HEK293 (cell line): ENCODE data around the gene WDR7.

Source experiments
- CTCF ChIA-PET: fragments of 350-600 bp; formaldehyde crosslinking; extraction: SDS; loops from one replicate; lab custom pipeline; 2021; ENCODE audit warnings: antibody characterized with exemption; lab: Yijun Ruan, JAX
- POLR2A ChIA-PET: fragments of 300-600 bp; formaldehyde crosslinking; extraction: SDS; loops from one replicate; lab custom pipeline; 2020; ENCODE audit warnings: antibody characterized with exemption, inconsistent platforms; lab: Yijun Ruan, JAX
- H3K27ac ChIP-seq: fragments of 200-500 bp; sonication (Bioruptor generic); 2 replicates; pipeline ENCODE4 v1.5.1; 2014; ENCODE audit warnings: low read depth, low read length, control low read depth, inconsistent platforms; ENCODE audit errors: extremely low read depth
- H3K36me3 ChIP-seq, 2 experiments: fragments of 200-500 bp in 1 of 2; sonication (Bioruptor generic) in 1 of 2; 1 replicate in 1 of 2; 2 replicates in 1 of 2; pipeline ENCODE4 v1.5.1; 2014 to 2017; ENCODE audit warnings: inconsistent platforms in 2 of 2, low read length in 2 of 2; ENCODE audit not compliant: control insufficient read depth in 2 of 2, insufficient read depth in 1 of 2
- H3K4me1 ChIP-seq: fragments of 200-500 bp; sonication (Bioruptor generic); 2 replicates; pipeline ENCODE4 v1.5.1; 2014; ENCODE audit warnings: mild to moderate bottlenecking, low read length, inconsistent platforms; ENCODE audit not compliant: control insufficient read depth, insufficient read depth
- H3K4me3 ChIP-seq: 2 replicates; pipeline ENCODE4 v1.5.1; 2011; ENCODE audit warnings: low read depth, mild to moderate bottlenecking, control low read depth, low read length, moderate library complexity
- H3K9me3 ChIP-seq: fragments of 200-500 bp; sonication (Bioruptor generic); 2 replicates; pipeline ENCODE4 v1.5.1; 2014; ENCODE audit warnings: low read depth, low read length, inconsistent platforms; ENCODE audit not compliant: control insufficient read depth, insufficient read depth
- PRDM1 ChIP-seq: fragments of 450-650 bp; formaldehyde crosslinking; IDR thresholded peaks from 2 replicates; pipeline ENCODE4; 2016; ENCODE audit warnings: missing biosample characterization, missing genetic modification characterization
- REPIN1 ChIP-seq: fragments of 450-650 bp; formaldehyde crosslinking; IDR thresholded peaks from 2 replicates; pipeline ENCODE4 v1.5.1; 2017; ENCODE audit warnings: missing biosample characterization, missing genetic modification characterization, low read depth
- SP3 ChIP-seq: fragments of 450-650 bp; formaldehyde crosslinking; IDR thresholded peaks from 2 replicates; pipeline ENCODE4 v1.5.1; 2016; ENCODE audit warnings: missing biosample characterization, missing genetic modification characterization
- ZBTB17 ChIP-seq: fragments of 450-650 bp; formaldehyde crosslinking; IDR thresholded peaks from 2 replicates; pipeline ENCODE4 v1.5.1; 2016; ENCODE audit warnings: missing biosample characterization, missing genetic modification characterization
- ZFP69B ChIP-seq: fragments of 450-650 bp; formaldehyde crosslinking; IDR thresholded peaks from 2 replicates; pipeline ENCODE4 v1.5.1; 2016; ENCODE audit warnings: missing biosample characterization, missing genetic modification characterization
- ZNF2 ChIP-seq: fragments of 450-650 bp; formaldehyde crosslinking; IDR thresholded peaks from 2 replicates; pipeline ENCODE4 v1.5.1; 2016; ENCODE audit warnings: missing biosample characterization, missing genetic modification characterization
- ZNF366 ChIP-seq: fragments of 450-650 bp; formaldehyde crosslinking; conservative IDR thresholded peaks from 2 replicates; pipeline ENCODE4 v1.5.1; 2016; ENCODE audit warnings: missing biosample characterization, missing genetic modification characterization
- ZNF394 ChIP-seq: fragments of 450-650 bp; formaldehyde crosslinking; IDR thresholded peaks from 2 replicates; pipeline ENCODE4 v1.5.1; 2016; ENCODE audit warnings: missing biosample characterization, missing genetic modification characterization, mild to moderate bottlenecking, moderate library complexity, borderline replicate concordance
- ZNF423 ChIP-seq: fragments of 450-650 bp; formaldehyde crosslinking; IDR thresholded peaks from 2 replicates; pipeline ENCODE4 v1.5.1; 2016; ENCODE audit warnings: missing biosample characterization, missing genetic modification characterization
- ZNF48 ChIP-seq: fragments of 450-650 bp; formaldehyde crosslinking; IDR thresholded peaks from 2 replicates; pipeline ENCODE4 v1.5.1; 2016; ENCODE audit warnings: missing biosample characterization, missing genetic modification characterization
- ZNF558 ChIP-seq: fragments of 450-650 bp; formaldehyde crosslinking; IDR thresholded peaks from 2 replicates; pipeline ENCODE4 v1.5.1; 2016; ENCODE audit warnings: missing biosample characterization, missing genetic modification characterization
- ZNF600 ChIP-seq: fragments of 450-650 bp; formaldehyde crosslinking; IDR thresholded peaks from 2 replicates; pipeline ENCODE4 v1.5.1; 2016; ENCODE audit warnings: missing biosample characterization, missing genetic modification characterization
- ZNF610 ChIP-seq: fragments of 450-650 bp; formaldehyde crosslinking; IDR thresholded peaks from 2 replicates; pipeline ENCODE4 v1.5.1; 2016; ENCODE audit warnings: missing biosample characterization, missing genetic modification characterization, borderline replicate concordance
- ZSCAN16 ChIP-seq: fragments of 450-650 bp; formaldehyde crosslinking; IDR thresholded peaks from 2 replicates; pipeline ENCODE4 v1.5.1; 2016; ENCODE audit warnings: missing biosample characterization, missing genetic modification characterization
- ZXDB ChIP-seq: fragments of 450-650 bp; formaldehyde crosslinking; IDR thresholded peaks from 2 replicates; pipeline ENCODE4 v1.5.1; 2016; ENCODE audit warnings: missing biosample characterization, missing genetic modification characterization
- TF ChIP-seq, protein P1 (sequence below): fragments of 450-650 bp; formaldehyde crosslinking; IDR thresholded peaks from 2 replicates; pipeline ENCODE4 v1.5.1; 2016; ENCODE audit warnings: missing biosample characterization, missing genetic modification characterization, borderline replicate concordance
- TF ChIP-seq, protein P2 (sequence below): IDR thresholded peaks from 2 replicates; pipeline ENCODE4 v1.6.1; 2011; ENCODE audit warnings: mild to moderate bottlenecking, low read depth, low read length, borderline replicate concordance
- TF ChIP-seq, protein P3 (sequence below): fragments of 450-650 bp; formaldehyde crosslinking; IDR thresholded peaks from 2 replicates; pipeline ENCODE4 v1.5.1; 2016; ENCODE audit warnings: missing biosample characterization, missing genetic modification characterization
- TF ChIP-seq, protein P4 (sequence below): fragments of 450-650 bp; formaldehyde crosslinking; IDR thresholded peaks from 2 replicates; pipeline ENCODE4 v1.5.1; 2016; ENCODE audit warnings: missing biosample characterization, missing genetic modification characterization, low read depth

Gene WDR7

DNA sequence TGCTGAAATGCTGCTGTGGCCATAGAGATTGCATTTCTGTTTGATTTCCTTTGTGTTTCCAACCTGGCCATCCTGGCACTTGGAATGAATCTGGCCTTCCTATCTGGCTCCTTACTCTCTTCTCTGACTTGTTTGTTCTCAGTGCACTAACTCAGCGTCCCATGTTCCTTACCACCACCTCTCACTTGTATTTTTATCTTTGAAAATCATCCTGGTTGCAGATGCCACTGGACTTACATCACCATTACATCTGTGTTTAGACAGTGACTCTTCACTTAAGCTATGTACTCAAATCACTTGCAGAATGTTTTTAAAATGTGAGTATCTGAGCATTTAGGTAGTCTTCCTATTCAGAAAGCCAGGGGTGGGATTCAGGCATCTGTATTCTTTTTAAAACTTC lies 239.5 kb downstream of the WDR7 start:
- H3K4me3 ChIP-seq: no peak overlapping the region
- POLR2A ChIA-PET: interaction anchor here (1.4 kb wide), 1 partner anchor 17 kb away, joined by 3 read pairs; no protein-coding TSS in a partner anchor
- TF ChIP-seq ZNF394 (tag by site-specific recombination) (peak; percentile 13; the same call in 1 of the 2 replicates), ZNF423 (no peak), ZXDB (tag by site-specific recombination) (peak; percentile 19; the same call in 1 of the 2 replicates), ZSCAN16 (tag by site-specific recombination) (no peak), ZNF366 (0 out of 2 replicates have a peak, but pooled peaks have one; percentile 22), ZNF48 (tag by site-specific recombination) (no peak), SP3 (tag by site-specific recombination) (no peak), PRDM1 (tag by site-specific recombination) (peak; percentile 77), ZNF610 (tag by site-specific recombination) (no peak), REPIN1 (tag by site-specific recombination) (no peak), ZNF558 (tag by site-specific recombination) (no peak), ZNF2 (tag by site-specific recombination) (no peak), ZFP69B (no peak), ZBTB17 (tag by site-specific recombination) (no peak), ZNF600 (tag by site-specific recombination) (0 out of 2 replicates have a peak, but pooled peaks have one; percentile 26)
- TF ChIP-seq, protein P1, sequence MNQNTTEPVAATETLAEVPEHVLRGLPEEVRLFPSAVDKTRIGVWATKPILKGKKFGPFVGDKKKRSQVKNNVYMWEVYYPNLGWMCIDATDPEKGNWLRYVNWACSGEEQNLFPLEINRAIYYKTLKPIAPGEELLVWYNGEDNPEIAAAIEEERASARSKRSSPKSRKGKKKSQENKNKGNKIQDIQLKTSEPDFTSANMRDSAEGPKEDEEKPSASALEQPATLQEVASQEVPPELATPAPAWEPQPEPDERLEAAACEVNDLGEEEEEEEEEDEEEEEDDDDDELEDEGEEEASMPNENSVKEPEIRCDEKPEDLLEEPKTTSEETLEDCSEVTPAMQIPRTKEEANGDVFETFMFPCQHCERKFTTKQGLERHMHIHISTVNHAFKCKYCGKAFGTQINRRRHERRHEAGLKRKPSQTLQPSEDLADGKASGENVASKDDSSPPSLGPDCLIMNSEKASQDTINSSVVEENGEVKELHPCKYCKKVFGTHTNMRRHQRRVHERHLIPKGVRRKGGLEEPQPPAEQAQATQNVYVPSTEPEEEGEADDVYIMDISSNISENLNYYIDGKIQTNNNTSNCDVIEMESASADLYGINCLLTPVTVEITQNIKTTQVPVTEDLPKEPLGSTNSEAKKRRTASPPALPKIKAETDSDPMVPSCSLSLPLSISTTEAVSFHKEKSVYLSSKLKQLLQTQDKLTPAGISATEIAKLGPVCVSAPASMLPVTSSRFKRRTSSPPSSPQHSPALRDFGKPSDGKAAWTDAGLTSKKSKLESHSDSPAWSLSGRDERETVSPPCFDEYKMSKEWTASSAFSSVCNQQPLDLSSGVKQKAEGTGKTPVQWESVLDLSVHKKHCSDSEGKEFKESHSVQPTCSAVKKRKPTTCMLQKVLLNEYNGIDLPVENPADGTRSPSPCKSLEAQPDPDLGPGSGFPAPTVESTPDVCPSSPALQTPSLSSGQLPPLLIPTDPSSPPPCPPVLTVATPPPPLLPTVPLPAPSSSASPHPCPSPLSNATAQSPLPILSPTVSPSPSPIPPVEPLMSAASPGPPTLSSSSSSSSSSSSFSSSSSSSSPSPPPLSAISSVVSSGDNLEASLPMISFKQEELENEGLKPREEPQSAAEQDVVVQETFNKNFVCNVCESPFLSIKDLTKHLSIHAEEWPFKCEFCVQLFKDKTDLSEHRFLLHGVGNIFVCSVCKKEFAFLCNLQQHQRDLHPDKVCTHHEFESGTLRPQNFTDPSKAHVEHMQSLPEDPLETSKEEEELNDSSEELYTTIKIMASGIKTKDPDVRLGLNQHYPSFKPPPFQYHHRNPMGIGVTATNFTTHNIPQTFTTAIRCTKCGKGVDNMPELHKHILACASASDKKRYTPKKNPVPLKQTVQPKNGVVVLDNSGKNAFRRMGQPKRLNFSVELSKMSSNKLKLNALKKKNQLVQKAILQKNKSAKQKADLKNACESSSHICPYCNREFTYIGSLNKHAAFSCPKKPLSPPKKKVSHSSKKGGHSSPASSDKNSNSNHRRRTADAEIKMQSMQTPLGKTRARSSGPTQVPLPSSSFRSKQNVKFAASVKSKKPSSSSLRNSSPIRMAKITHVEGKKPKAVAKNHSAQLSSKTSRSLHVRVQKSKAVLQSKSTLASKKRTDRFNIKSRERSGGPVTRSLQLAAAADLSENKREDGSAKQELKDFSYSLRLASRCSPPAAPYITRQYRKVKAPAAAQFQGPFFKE (tag by site-specific recombination): no peak
- TF ChIP-seq, protein P2, sequence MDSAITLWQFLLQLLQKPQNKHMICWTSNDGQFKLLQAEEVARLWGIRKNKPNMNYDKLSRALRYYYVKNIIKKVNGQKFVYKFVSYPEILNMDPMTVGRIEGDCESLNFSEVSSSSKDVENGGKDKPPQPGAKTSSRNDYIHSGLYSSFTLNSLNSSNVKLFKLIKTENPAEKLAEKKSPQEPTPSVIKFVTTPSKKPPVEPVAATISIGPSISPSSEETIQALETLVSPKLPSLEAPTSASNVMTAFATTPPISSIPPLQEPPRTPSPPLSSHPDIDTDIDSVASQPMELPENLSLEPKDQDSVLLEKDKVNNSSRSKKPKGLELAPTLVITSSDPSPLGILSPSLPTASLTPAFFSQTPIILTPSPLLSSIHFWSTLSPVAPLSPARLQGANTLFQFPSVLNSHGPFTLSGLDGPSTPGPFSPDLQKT: no peak
- TF ChIP-seq, protein P3, sequence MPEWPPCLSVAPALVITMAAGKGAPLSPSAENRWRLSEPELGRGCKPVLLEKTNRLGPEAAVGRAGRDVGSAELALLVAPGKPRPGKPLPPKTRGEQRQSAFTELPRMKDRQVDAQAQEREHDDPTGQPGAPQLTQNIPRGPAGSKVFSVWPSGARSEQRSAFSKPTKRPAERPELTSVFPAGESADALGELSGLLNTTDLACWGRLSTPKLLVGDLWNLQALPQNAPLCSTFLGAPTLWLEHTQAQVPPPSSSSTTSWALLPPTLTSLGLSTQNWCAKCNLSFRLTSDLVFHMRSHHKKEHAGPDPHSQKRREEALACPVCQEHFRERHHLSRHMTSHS: no peak
- TF ChIP-seq, protein P4, sequence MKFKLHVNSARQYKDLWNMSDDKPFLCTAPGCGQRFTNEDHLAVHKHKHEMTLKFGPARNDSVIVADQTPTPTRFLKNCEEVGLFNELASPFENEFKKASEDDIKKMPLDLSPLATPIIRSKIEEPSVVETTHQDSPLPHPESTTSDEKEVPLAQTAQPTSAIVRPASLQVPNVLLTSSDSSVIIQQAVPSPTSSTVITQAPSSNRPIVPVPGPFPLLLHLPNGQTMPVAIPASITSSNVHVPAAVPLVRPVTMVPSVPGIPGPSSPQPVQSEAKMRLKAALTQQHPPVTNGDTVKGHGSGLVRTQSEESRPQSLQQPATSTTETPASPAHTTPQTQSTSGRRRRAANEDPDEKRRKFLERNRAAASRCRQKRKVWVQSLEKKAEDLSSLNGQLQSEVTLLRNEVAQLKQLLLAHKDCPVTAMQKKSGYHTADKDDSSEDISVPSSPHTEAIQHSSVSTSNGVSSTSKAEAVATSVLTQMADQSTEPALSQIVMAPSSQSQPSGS: no peak
- TF ChIP-seq, all 188 proteins: peak for 5
- CTCF ChIA-PET: interaction anchor here (0.6 to 1.2 kb wide), 3 partner anchors 11 to 30 kb away, joined by 3 to 5 read pairs (median 3); no protein-coding TSS in a partner anchor
- Histone ChIP-seq H3K9me3 (no peaks in the 10 kb centered on the region), H3K27ac (no peak overlapping the region), H3K36me3 (no peaks in the 10 kb centered on the region), H3K4me1 (peaks cover 9% of the 10 kb centered on the region; the same call in 1 of the 2 replicates)
